Uterus (tissue), 2 donors: ENCODE results near the gene TNPO3.

Experiments
- POLR2A ChIP-seq, 2 donors: fragments of 450-650 bp; IDR thresholded peaks; one replicate each; pipeline ENCODE4 v1.6.1; 2016; ENCODE audit warnings: antibody characterized with exemption in 2 of 2, mild to moderate bottlenecking in 1 of 2, moderate library complexity in 1 of 2
- TF ChIP-seq, protein P1 (sequence below), 4 experiments: fragments of 200-600 bp in 2 of 4; fragments of 450-650 bp in 2 of 4; sonication (generic) in 2 of 4; IDR thresholded peaks; one replicate each; pipeline ENCODE4 v1.5.1; 2016 to 2019; ENCODE audit warnings: antibody characterized with exemption in 4 of 4, mild to moderate bottlenecking in 2 of 4, moderate library complexity in 1 of 4

DNA sequence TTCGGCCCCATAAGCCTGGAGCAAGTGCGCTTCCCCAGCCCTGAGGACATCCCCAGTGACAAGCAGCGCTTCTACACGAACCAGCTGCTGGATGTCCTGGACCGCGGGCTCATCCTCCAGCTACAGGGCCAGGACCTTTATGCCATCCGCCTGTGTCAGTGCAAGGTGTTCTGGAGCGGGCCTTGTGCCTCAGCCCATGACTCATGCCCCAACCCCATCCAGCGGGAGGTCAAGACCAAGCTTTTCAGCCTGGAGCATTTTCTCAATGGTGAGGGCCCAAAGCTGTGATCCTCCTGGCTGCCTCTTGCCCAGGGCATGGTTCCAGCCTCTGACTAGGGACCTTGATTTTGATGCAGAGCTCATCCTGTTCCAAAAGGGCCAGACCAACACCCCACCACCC is 107.1 kb downstream of the TNPO3 start:
- TF ChIP-seq, protein P1, sequence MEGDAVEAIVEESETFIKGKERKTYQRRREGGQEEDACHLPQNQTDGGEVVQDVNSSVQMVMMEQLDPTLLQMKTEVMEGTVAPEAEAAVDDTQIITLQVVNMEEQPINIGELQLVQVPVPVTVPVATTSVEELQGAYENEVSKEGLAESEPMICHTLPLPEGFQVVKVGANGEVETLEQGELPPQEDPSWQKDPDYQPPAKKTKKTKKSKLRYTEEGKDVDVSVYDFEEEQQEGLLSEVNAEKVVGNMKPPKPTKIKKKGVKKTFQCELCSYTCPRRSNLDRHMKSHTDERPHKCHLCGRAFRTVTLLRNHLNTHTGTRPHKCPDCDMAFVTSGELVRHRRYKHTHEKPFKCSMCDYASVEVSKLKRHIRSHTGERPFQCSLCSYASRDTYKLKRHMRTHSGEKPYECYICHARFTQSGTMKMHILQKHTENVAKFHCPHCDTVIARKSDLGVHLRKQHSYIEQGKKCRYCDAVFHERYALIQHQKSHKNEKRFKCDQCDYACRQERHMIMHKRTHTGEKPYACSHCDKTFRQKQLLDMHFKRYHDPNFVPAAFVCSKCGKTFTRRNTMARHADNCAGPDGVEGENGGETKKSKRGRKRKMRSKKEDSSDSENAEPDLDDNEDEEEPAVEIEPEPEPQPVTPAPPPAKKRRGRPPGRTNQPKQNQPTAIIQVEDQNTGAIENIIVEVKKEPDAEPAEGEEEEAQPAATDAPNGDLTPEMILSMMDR (IDR thresholded peaks at IDR 0.05): no peak
- TF ChIP-seq POLR2A (IDR thresholded peaks at IDR 0.05): no peak
